Vagina (tissue), 2 donors: ENCODE results near the gene GALNT17.

Experiments used
- POLR2A ChIP-seq, 2 donors: fragments of 450-650 bp; IDR thresholded peaks; one replicate each; pipeline ENCODE4 v1.6.1; 2017; ENCODE audit warnings: antibody characterized with exemption in 2 of 2, mild to moderate bottlenecking in 2 of 2, moderate library complexity in 2 of 2
- TF ChIP-seq, protein P1 (sequence below), 3 experiments: fragments of 450-650 bp in 2 of 3; fragments of 200-600 bp in 1 of 3; sonication (generic) in 1 of 3; IDR thresholded peaks; one replicate each; pipeline ENCODE4 v1.5.1; 2017 to 2019; ENCODE audit warnings: antibody characterized with exemption in 3 of 3, mild to moderate bottlenecking in 2 of 3, moderate library complexity in 2 of 3

DNA sequence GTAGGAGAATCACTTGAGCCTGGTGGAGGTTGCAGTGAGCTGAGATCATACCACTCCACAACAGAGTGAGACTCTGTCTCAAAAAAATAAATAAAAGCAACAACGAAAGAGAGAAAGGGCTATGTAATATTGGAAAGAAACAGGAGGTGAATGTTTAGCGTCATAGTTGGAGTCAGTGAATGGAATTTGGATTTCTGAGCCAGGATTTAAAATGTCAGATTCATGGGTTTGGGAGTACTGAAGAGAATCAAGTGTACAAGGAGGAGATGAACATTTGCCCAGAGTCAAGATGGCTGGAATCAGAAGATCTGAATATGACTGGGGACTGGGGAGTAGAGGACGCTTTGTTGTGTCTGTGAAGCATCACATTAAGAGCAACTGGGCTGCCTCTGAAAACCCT is 366.4 kb downstream of the GALNT17 start:
- TF ChIP-seq, protein P1, sequence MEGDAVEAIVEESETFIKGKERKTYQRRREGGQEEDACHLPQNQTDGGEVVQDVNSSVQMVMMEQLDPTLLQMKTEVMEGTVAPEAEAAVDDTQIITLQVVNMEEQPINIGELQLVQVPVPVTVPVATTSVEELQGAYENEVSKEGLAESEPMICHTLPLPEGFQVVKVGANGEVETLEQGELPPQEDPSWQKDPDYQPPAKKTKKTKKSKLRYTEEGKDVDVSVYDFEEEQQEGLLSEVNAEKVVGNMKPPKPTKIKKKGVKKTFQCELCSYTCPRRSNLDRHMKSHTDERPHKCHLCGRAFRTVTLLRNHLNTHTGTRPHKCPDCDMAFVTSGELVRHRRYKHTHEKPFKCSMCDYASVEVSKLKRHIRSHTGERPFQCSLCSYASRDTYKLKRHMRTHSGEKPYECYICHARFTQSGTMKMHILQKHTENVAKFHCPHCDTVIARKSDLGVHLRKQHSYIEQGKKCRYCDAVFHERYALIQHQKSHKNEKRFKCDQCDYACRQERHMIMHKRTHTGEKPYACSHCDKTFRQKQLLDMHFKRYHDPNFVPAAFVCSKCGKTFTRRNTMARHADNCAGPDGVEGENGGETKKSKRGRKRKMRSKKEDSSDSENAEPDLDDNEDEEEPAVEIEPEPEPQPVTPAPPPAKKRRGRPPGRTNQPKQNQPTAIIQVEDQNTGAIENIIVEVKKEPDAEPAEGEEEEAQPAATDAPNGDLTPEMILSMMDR (IDR thresholded peaks at IDR 0.05), result no peak
- TF ChIP-seq POLR2A (IDR thresholded peaks at IDR 0.05), result no peak
